ENCODE measurements around the gene HTR2B.
"Not testable (repeated sequence)": the region's sequence is repeated elsewhere in the genome, so short reads cannot be mapped to it uniquely, and the experiment has no call there.

The HTR2B gene

DNA sequence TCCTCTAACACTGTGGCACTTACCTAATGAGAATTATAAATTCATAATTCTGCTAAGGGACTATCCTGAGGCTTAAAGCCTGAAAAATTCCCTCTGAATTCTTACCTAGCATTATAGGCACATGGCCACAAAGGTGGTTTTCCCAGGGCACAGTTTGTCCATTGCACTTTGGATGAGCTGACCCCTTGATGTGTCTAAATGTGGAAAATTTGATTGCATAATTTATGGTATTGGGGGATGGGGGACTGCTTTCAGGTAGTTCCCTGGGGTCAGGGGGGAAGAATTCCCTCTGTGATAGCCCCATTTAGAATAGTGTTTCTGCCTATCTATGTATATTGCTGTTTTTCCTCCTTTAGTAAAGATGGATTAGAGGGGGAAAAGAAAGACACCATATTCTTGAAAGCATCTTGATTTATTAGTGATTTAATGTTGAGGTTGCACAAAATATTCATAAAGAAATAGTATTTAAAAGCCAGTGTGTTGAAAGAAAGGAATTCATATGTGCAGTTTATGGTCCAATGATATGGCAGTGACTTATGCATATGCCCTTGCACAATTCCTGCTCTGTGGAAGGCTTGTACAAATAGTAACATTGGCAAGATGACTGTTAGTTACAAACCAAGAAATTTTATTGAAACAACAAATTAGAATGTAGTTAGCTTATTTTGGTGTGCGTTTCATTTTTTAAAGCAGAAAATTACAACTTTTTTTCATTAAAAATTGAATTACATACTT is 8.7 kb upstream of the HTR2B start:
- DNase-seq, result no peak

DNA sequence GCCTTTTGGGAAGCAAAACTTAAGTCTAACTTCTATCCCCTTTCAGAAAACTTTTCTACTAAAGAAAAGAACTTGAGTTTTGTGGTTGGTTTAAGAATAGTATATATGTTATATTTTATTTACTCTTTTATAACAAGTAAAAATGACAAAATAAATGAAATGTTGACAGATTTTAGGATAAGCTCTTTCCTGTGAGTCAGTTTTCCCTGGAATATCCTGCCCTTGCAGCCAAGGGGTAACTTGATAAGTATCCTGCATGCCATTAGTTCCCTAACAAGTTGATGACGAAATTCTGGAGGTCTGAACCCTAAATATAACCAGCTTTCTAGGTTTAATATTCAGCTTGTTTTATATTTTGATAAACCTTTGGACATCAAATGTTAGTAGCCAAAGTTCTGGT is 7.3 kb upstream of the HTR2B start:
- no peak for DNase-seq

DNA sequence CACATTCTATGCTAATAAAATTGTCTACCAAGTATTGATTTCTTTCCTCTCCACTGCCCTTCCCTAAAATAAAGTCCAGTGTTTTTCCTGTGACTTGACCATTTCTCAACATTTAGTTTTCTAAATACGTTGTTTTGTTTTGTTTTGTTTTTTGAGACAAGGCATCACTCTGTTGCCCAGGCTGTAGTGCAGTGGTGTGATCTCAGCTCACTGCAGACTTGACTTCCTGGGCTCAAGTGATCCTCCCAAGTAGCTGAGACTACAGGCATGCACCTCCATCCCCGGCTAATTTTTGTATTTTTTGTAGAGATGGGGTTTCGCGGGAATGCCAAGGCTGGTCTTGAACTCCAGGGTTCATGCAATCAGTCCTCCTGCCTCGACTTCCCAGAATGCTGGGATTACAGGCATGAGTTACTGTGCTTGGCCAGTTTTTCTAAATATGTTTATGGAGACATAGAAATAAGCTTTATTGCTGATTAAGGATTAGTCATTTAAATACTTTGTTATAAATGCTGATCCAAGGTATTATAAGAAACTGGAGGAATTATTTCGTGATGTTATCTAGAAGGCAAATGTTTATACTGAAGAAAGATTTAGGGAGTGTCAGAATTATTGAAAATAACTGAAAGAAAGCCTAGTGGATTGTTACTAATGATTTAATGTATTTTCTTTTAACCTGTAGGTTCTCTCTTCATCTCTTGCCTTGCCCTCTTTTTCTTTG is 5.7 kb upstream of the HTR2B start:
- DNase-seq, result no peak

DNA sequence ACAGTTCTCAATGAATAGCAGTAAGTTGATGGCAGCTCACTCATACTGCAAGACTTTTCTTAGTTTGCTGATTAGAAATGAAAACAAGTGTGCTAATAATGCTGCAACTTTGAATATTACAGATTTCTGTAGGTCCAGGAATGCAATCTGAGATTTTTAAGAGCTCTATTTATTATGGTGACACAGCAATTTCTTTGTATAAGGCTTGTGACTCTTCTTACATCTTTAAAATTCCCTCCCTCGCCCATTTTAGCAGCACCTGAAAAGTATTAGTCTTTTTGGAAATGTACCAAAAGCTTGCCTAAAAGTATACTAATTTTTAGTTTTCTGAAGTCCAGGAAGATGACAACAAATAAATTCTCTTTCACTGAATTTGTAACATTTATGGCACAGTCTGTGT is 4.4 kb upstream of the HTR2B start:
- no peak for DNase-seq

DNA sequence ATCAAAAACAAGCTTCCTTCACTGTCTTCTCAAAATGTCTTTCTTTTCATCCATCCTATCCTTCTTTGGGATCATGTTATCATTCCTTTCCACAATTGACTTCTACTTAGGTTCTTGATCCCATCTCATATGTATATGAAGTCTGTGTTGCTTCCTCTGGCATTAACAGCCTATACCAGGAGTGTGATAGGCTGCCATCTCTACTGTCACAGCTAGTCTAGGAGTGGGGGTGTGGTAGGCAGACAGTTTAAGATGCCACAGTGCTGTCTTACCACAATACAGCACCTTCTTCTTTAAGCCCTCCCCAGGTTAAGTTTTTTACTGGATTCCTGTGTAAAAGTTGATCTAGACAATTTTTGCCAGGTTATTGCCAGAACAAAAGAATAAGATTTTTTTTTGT is 3.7 kb upstream of the HTR2B start:
- DNase-seq, result no peak

DNA sequence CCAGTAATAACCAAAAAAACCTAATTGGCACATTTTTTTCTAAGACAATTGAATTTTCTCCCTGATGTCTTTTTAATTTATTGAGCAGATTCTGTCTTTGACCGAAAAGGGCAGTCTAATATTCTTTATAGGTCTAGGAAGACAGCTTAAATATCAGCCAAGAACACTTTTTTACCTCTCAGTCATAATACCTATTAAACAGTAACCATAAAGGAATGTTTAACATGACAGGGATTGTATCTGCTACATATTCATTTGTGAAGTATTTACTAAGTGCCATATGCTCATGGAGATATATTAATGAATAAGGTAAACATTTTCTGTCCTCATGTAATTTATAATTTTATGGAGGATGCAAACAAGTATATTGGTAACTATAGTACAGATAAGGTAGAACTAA is 3.1 kb upstream of the HTR2B start:
- DNase-seq, result no peak

DNA sequence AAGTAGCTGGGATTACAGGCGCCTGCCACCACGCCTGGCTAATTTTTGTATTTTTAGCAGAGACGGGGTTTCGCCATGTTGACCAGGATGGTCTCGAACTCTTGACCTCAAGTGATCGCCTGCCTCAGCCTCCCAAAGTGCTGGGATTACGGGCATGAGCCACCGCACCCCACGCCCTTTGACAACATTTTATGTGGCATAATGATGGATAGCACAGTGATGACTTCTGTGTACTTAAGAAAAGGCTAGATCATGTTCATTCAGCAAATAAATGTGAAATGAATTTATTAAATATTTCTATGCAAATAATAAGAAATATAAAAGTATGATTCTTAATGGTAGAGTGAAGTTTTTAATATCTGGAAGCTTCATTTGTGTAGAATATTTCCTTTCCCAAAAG is 2.6 kb upstream of the HTR2B start:
- no peak for DNase-seq

DNA sequence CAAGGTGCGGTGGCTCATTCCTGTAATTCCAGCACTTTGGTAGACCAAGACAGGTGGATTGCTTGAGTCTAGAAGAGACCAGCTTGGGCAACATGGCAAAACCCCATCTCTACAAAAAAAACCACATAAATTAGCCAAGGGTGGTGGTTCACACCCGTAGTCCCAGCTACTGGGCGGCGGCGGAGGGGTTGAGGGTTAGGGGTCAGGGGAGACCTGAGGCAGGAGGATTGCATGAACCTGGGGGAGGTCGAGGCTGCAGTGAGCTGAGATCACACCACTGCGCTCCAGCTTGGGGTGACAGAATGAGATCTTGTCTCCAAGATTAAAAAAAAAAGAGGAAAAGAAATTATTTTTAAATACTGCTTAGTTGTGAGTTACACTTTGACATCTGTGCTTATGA is 1.3 kb upstream of the HTR2B start:
- DNase-seq, result no peak

DNA sequence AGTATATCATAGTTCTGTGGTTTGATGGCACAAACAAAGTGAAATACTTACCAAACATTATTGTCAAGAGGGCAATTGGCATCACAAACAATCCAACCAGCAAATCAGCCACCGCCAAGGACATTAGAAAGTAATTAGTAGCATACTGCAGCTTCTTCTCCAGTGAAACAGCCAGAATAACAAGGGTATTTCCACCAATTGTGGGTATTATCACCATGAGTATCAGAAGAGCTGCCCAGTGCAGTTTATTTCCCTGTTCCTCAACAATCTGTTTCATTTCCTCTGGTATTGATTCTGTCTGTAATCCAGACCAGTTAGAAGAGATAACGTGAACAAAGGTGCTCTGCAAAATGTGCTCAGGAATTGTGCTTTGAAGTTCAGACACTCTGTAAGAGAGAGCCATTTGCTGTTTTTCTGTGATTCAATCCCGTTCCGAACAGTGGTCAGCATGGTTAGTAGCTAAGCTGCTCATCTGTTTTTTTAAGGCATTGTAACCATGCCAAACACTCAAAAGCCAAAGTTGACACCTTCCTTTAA is 1.4 kb downstream of the HTR2B start:
- DNase-seq, result no peak

DNA sequence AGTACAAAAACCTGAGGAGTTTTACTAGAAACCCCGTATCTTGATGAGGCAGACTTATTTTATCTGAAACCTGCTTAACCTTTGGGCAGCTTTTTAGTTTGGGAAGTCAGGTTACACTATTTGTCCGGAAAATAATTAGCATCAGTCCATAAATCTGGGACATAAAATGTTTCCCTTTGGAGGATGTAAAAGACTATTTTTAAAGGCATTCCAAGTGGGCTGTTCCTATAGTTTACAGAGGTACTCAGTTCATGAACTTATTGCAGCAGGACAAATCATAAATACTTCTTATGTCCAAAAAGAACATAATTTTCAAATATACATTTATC is 6.3 kb downstream of the HTR2B start:
- DNase-seq, result no peak

DNA sequence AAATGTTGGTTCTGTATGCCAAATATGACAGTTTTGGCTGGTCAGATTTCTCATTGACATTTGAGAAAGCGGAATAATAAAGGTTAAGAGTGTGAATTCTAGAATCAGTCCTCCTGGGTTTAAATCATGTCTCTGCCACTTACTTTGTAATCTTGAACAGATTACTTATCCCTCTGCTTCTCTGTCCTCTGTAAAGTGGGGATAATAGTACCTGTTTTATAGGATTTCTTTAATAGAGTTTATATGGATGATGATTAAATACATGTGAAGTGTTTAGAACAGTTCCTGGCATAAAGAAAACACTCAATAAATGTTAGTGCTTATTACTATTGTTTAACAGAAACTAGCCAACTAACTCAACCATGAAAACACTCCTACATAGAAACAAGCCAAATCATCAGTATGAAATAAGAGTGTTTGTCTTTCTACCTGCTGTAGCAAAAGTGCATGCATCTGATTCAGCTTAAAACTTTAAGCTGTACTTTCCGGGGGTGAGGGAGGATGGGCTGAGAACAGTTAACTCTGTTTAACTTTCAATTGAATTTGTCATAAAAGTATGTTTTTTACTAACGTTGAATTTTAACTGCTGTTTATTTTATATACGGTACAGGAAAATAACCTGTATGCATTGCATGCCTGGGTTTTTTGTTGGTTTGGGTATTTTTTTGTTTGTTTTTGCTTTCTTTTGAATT is 6.8 kb downstream of the HTR2B start:
- DNase-seq, result no peak

DNA sequence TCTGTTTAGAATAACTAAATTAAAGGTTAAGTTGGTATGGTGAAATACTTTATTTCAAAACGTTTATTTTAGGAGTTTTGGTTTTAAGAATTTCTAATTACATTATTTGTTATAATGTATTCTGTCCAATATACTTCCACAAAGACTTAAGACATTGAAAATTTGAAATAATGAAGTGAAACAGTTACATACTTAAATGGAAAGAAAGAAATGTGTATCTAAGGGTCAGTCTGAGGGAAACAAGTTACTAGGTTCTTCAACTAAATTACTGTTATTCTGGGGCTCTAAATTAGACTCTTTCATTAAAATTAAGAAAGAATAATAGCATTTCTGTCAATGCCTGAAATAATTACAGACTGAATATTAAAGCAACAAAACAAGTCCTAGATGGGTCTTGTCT is 7.7 kb downstream of the HTR2B start:
- no peak for DNase-seq

DNA sequence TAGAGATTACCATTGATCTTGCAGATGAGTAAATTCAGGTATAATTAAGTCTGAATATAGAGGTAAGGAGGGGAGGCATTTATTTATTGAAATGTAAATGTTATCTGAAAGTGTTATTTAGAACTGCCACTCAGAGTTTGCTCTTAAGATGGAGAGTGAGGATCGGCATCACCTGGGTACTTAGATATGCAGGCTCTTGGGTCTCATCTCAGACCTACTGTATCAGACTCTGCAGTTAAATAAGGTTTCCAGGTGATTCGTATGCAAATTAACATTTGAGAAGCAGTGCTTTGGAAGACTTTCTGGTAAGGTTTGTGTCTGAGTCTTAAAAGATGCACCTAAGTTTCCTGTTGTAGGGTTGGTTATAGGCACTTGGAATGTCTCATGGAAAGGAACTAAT is 9.2 kb downstream of the HTR2B start:
- DNase-seq, result no peak

DNA sequence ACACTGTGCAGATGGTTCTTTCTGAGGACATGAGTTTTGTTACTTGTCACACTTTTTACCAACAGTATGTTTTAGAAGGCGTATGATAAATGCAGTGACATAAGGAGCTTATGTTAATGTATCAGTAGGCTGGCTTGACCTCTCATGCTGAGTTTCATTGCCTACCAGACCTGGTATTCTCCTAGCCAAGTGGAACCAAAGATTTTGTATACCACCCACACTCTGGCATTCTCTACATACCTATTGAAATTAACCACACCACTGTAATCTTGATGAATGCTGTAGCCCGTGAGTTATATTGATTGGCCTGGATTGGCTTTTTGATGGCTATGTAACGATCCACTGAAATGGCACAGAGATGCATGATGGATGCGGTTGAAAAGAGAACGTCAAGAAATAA is 11.4 kb downstream of the HTR2B start:
- no peak for DNase-seq

DNA sequence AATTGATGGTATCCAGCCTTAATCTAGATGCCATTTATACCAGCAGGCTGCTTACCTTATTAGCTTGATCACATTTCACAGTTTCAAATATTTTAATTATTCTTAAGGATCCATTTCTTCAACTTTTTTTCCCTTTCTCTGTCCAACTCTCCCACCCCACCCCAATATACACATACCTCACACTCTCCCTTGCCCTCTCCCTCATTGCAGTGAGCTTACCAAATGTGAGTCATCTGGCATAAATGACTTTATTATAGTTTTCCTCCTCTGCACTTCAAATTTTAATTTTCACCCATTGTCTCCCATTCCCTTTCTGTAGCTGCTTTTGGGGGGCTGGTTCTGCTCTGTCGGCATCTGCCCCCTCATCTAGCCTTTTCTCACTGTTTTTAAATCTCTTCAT is 12.9 kb downstream of the HTR2B start:
- no peak for DNase-seq

DNA sequence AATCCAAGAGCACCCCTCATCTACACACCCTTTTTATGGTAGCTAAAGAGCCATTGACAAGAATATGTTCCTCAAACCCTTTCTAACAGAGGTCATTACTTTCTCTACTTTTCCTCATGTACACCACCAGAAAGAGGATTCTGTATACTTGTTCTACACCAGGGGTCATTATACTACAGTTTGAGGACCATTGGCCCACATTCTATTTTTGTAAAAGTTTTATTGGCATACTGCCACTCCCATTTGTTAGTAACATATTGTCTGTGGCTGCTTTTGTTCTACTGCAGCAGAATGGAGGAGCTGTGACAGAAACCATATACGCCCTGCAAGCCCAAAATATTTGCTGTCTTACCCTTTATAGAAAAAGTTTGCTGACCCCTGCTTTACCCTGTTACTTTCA is 14.3 kb downstream of the HTR2B start:
- DNase-seq, result peak; percentile 18

DNA sequence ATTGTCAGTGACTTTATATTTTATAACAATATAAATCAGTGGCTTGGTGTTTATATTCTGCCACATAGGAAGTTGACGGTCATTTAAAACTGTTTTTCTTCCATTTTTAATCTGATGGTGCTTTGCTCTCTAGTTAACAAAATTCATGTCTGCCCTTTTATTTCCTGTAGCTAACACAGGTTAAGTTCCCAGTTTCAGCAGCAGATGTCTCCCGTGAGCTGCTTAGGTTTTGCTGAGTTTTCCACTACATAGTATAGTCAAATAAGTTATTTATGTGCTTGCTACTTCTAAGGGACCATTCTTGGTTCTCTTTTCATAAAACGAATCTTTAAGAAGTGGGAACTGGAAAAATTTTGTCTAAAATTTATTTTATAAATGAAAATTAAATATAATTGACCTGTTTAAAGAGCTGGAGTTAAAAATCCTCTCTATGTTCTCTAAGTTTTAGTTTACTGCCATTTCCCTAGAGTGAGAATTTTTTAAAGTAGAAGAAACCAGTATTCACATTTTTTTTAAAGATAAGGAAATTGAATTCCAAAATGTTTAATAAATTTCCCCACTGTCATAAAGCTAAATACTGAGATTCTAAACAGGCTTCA is 20.6 kb downstream of the HTR2B start:
- peak; percentile 81 for DNase-seq

DNA sequence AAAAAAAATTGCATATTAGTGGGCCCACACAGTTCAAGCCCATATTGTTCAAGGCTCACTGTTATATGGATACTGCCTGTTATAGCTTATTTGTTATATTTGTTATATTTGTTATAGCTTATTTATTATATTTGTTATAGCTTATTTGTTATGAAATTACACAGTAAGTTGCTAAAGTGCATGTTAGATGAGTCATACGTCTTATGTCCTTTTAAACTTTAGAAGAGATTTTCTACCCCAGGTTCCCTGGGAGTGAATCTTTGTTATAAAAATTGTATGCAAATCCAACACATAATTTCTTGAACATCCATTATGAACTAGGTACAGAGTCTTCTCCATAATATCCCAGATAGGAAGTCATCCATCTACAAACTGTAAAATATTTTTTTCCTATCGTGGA is 22.1 kb downstream of the HTR2B start:
- no peak for DNase-seq

DNA sequence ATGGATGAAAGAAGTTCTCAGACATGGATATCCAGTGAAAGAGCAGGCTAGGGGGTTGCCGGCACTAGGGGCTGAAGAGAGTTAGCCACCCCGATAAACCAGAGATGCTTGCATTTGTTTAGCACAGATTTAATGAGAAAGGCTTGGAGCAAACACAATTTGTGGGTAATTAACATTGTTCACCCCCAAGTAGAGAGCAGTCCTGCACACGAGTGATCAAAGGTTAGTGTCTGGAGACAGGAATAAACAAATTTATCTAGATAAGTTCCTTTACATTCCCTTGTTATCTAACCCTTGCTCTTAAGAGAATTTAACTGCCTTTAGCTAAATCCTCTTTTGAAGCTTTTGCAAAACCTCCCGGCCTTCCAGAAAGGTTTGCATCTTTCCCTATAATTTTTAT is 23.9 kb downstream of the HTR2B start:
- DNase-seq, result no peak

DNA sequence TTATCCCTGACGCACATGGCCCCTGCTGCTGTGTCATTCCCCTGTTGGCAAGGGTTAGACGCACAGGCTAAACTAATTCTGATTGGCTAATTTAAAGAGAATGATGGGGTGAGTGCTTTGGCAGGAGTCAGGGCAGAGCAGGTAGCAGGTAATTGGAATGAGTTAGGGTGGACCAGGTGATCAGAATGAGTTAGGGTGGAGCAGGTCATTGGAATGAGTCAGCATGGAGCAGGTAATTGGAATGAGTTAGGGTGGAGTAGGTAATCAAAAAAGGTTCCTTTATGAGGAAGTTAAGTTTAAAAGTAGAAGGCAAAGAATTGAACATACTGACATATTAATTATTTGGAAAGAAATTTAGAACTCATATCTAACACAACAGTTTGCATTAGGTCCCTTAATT is 24.5 kb downstream of the HTR2B start:
- DNase-seq, result not testable (repeated sequence)

DNA sequence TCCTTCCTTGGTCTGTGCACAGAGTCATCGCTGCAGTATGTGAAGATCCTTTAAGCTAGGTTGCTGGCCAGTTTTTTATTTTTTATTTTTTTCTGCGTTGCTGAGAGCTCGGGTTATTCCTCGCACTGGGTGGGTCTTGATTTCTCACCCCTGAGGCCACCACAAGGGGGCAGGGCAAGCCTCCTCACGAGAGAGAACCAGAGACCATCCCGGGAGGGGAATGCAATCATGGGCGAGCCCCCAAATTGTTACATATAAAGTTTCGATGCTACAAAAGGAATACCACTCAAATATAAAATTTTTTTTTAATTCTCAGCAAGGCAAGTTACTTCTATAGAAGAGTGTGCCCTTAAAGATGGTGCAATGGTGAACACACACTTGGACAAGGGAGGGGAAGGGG is 24.9 kb downstream of the HTR2B start:
- DNase-seq, result peak; percentile 9

DNA sequence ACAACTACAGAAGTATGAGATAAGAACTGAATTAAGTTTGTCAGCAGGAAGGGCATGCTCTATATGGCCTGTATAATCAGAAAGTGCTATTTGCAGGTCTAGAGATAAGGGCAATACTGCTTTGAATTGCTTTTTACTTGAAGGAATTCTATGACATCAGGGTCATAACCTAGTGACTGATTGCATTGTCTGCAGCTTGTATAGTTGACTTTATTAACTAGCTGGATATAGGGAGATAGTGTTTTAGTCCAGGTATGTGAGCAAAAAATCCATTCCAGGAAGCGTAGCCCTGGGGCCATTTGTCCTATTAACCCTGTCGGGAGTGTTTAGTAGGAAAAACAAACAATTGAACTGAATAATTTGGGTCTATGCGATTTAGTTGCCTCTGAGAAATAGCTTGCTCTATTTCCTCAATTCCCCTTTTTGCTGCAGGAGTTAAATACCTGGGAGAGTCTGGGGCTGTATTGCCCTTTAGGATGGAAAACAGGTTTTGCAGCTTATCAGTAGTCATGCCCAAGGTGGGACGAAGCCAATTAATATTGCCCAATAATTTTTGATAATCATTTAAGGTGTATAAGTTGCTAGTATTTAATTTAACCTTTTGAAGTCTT is 30.0 kb downstream of the HTR2B start:
- peak; percentile 26 for DNase-seq

DNA sequence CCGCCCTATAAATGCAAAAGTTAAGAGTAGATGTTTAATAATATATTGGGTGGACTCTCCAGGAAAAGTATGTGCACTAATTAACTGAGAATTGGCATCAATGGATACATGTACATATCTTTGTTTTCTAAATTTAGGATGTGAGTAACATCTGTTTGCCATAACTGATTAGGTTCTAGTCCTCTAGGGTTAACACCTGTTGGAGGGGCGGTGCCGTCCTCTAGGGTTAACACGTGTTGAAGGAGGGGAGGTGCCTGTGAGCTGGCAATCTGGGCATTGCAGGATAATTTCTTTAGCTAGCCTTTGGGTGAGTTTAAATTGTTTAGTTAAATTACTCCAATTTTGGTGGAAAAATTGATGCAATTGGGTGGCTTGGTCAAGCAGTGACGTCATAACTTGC is 30.9 kb downstream of the HTR2B start:
- DNase-seq, result no peak

Data from hematopoietic multipotent progenitor cell treated with erythropoietin and hydrocortisone succinate and interleukin-3 and kit ligand, for 6 days (in vitro differentiated cells).